Nucleus accumbens (tissue), 56 donors: ENCODE results near the gene BRAF.
A peak's percentile ranks its signal among the peaks of the same experiment; 100 is the strongest.
"Not testable (repeated sequence)": the region's sequence is repeated elsewhere in the genome, so short reads cannot be mapped to it uniquely, and the experiment has no call there.

Experiments
- DNase-seq, 56 donors: peaks; one replicate each; lab custom pipeline; 2025; lab: John Stamatoyannopoulos, UW

BRAF gene

DNA sequence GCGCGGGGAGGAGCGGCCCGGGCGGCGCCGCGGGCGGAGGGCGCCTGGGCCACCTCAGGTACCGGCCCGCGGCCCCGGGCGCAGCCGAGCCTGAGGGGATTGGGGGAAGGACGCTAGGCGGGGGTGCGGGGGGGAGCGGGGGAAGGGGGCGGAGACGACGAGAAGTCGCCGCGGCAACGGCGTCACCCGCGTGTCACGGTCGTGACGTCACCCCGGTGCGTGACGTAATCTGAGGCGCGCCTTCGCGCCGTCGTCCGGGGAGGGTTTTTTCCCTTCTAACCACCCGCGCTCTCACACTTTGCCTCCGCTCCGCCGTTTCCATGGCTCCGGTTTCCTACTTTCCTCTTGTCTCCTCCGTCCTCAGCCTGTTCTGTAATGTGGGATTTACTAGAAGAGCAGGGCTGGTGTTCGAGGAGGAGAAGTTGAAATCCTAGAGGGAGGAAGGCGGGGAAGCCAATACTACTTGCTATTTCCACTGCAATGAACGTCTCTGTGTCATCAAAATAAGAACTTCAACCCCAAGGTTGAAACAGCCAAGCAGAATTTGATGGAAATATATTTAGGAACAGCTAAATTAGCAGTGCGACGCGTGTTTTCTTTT, at the start of gene BRAF:
TSS of gene BRAF (minus strand) at position 109 of the 601 bp plus-strand sequence. CDS start 226 bp downstream, outside the sequence.
- DNase-seq: peak in 55 of 56 donors; percentile 33 to 93 (median 85)

DNA sequence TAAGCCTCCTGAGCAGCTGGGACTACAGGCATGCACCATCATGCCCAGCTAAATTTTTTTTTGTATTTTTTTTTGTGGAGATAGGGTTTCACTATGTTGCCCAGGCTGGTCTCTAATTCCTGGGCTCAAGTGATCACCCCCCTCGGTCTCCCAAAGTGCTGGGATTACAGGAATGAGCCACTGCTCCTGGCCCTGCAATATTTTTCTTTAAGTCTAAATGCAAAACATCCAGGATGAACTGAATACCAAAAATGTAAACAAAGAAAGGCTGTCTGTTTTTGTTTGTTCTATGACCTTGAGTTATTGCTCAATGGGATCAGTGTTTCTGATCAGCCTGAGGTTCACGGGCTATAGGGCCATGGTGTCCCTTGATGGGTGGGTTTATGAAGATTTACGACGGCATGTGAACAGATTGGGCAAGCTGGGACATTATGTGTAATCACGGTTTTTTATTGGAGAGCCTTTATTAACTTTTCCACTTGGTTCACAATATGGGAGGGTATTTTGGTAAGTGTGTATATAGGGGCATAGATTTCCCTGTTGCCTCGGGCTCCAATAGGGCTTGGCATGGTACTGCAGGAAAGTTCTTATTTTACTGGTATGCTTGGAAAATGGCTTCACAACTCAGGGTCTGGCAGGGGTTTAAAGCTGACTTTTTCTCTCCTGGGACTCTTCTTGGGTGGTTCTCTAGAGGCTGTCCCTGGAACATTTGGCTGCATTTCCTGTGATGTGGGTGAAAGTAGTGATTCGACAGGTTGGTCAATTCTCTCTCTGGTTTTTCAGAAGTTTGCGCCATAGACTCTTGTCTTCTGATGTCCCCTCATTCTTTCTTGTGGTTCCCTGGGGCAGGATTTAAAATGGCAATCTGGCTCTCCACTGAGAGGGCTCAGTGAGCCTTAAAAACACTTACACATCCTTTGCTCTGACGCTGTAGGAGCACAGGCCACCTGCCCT, 48.4 kb upstream of the BRAF start:
- no peak for DNase-seq

DNA sequence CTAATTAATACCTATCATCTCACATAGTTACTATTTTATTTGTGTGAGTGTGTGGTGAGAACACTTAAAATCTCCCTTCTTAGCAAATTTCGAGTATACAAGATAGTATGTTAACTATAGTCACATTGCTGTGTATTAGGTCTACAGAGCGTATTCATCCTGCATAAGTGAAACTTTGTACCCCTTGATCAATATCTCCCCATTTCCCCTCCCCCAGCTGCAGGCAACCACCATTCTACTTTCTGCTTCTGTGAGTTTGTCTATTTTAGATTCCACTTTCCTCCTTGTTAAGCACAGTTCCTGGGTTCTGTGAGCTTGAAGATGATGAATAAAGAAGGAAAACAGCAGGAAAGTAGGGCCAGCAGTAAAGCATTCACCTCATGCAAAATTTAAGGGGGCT, 47.6 kb upstream of the BRAF start:
- DNase-seq: no peak

DNA sequence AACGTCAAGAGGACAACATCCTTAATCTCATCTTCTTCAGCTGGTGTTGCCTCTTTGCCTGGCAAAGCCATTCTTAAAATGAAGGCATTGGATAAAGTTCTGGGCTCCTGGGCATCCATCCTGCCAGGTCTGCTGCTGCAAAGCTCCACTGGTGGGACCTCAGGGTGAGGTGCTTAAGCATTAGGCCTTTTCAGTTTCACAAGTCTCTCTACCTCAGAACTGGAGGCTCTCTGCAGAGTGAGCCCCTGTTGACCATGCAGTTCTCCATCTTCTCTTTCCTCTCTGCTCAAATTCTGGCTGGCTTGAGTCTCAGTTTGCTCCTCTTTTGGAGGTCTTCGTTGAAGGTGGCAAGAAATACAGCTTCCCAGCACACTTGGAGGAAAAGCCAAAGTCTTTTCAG, 42.7 kb upstream of the BRAF start:
- no peak for DNase-seq

DNA sequence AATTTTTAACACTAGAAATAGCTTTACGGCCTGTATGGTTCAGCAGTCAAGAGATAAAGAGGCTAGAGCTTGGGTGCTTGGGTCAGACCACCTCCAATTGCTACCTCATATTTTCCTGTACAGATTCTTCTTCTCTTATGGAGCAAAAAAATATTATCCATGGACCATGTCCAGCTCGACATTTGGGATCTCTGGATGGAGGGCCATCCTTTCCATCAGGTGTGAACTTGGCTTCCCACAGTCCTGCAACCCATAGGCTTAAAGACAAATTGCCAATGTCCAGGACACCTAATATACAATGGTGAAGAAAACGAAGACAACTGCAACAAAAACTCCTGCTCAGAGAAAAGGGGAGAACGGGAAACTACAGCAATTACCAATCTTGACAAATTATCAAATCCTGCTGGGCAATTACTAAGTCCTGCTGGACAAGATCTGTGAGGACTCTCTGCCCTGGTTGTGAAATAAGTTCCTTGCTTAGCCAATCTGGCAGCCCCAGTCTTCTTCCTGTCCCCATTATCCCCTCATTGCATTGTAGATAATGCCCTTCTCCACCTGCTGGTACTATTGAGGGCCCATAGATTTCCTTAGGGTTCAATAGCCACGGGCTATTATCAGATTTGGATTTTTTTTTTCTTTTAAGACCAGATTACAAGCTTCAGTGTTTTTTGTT, 42.0 kb upstream of the BRAF start:
- DNase-seq: no peak

DNA sequence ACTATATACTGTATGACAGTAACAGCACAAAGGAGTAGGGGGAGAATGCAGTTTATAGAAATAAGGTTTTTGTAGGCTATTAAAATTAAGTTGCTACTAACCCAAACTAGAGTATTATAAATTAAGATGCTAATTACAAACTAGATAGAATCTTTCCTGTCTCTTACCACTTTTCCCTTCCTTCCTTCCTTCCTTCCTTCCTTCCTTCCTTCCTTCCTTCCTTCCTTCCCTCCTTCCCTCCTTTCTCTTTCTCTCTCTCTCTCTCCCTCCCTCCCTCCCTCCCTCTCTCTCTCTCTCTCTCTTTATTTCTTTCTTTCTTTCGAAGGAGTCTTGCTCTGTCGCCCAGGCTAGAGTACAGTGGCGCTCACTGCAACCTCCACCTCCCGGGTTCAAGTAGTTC, 36.4 kb upstream of the BRAF start:
- DNase-seq: no peak

DNA sequence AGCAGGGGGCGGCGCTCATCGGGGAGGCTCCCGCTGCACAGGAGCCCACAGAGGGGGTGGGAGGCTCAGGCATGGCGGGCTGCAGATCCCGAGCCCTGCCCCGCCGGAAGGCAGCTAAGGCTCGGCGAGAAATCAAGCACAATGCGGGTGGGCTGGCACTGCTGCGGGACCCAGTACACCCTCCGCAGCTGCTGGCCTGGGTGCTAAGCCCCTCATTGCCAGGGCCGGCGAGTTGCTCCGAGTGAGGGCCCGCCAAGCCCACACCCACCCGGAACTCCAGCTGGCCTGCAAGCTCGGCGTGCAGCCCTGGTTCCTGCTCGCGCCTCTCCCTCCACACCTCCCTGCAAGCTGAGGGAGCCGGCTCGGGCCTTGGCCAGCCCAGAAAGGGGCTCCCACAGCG, 32.3 kb upstream of the BRAF start:
- DNase-seq: not testable (repeated sequence)

DNA sequence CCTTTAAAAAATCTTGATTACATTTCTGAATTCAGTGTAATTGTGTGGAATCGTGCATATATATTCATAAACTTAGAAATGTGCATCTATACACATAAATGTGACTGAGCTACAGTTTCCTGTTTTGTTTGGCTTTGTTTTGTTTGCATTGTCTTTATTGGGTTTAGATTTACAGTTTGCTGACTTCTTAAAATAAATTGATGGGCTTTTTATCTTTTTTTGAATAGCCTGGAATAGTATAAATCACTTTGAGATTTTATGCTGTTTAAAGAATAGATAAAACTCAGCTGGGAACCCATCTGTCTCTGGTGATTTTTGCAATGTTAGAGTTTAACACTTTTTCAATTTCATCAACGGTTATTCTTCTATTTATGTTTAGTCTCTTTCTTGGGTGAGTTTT, 21.2 kb upstream of the BRAF start:
- no peak for DNase-seq

DNA sequence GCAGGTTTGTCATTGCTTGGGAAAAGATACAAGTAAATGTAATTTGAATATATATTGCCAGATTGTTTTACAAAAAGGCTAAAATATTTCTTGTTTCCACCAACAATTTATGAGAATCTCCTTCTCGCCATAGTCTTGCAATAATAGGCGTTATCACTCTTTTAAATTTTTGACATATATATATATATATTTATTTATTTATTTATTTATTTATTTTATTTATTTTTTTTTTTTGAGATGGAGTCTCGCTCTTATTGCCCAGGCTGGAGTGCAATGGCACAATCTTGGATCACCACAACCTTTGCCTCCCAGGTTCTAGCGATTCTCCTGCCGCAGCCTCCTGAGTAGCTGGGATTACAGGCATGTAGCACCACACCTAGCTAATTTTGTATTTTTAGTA, 17.5 kb upstream of the BRAF start:
- DNase-seq: not testable (repeated sequence)

DNA sequence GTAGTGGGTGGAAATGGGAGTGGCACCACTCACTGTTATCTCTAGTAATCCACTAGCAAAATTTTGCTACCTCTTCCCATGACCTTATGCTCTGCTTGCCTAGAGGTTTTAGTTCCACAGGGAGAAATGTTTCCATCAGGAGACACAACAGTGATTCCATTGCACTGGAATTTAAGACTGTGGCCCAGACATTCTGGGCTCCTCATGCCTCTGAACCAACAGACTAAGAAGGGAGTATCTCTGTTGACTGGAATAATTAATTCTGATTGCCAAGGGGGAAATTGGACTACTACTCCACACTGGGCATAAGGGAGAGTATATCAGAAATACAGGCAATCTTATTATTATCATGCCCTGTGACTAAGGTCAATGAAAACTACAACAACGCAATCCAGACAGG, 16.2 kb upstream of the BRAF start:
- no peak for DNase-seq

DNA sequence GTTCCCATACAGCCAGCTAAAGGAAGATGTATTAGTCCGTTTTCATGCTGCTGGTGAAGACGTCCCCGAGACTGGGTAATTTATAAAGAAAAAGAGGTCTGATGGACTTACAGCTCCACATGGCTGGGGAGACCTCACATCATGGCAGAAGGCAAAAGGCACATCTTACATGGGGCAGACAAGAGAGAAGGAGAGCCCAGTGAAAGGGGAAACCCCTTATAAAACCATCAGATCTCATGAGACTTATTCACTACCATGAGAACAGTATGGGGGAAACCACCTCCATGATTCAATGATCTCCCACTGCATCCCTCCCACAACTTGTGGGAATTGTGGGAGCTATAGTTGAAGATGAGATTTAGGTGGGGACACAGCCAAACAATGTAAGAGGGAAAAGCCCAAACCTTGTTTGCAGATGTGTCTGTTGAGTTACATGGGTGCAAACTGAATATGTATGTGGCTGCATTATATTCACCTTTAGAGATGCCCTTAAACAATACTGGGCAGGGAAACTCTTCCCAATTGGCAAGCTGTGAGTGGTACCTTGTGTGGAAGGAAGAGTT, 13.1 kb upstream of the BRAF start:
- DNase-seq: no peak

DNA sequence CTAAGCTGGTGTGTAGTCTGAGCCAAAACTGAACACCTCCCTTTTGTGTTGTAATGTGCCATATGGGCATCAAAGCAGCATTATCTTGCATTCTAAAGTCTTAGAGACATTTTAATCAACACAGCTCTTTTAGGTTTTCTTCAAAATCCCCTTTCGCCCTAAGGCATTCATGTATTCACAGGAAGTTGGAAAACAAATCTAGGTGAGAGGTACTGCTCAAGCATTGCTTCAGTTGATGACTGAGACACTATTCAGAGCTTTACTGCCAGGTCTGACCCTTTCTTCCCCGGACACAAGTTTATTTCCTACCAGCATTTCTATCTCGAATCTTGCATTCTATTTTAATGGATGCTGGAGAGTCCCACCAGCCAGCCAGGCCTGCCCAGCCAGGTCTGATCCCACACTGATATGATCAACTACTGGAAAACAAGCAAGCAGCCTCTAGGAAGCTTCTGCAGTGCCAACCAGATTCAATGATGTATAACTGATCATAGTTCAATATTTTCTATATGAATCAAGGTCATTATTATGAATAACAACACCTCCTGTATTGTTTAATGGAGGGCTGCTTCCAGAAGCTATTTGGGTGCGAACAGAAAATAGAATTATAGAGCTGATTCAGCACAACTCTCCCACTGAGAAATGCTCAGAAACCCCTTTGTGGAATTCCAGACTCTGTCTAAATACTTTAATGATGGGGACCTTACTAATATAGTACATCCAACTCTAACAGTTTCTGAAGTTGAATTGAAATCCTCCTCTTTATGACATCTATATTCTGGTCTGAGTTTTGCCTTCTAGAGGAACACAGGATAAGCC, 4.0 kb upstream of the BRAF start:
- no peak for DNase-seq

DNA sequence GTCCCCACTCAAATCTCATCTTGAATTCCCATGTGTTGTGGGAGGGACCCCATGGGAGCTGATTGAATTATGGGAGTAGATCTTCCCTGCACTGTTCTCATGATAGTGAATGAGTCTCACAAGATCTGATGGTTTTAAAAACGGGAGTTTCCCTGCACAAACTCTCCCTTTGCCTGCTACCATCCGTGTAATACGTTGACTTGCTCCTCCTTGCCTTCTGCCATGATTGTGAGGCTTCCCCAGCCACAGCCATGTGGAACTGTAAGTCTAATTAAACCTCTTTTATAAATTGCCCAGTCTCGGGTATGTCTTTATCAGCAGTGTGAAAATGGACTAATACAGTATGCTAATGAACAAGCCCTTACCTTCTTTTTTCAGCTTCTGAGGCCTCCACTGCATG, 3.2 kb upstream of the BRAF start:
- DNase-seq: not testable (repeated sequence)

DNA sequence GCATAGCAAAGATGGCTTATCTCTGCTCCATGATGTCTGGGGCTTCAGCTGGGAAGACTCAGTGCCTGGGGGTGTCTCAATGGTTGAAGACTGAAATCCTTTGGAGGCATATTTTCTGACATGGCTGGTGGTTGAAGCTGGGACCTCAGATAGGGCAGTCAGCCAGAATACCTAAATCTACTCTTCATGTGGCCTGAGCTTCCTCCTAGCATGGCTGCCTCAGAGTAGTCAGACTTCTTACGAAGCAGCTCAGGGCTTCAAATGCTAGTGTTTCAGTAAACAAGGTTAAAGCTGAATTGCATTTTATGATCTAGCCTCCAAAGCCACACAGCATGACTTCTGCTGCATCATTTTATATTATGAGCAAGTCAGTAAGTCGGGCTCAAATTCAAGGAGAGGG, 2.6 kb upstream of the BRAF start:
- DNase-seq: no peak

DNA sequence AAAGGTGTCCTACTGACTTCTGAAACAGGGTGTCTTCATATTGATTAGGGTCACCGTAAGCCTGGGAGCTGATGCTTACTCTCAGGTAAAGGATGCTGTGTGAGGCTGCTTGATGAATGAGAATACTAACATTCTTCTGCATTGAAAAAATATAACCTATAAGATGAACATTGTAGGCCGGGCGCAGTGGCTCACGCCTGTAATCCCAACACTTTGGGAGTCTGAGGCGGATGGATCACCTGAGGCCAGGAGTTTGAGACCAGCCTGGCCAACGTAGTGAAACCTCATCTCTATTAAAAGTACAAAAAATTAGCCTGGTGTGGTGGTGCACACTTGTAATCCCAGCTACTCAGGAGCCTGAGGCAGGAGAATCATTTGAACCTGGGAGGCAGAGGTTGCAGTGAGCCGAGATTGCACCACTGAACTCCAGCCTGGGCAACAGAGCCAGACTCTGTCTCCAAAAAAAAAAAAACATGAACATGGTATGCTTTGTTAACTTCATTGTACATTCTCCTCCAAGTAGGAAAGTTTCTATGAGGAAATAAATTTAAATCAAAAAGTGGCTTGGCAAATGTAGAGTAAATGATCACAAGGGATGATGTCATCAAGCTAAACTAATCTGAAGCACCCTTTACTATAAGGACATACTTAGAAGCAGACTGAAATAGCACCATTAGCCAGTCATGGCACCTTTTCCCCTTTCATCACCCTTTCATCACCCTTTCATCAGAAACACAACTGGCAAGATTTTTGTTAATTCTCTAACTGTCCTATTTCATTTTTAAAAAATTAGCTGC, 1.5 kb upstream of the BRAF start:
- no peak for DNase-seq

DNA sequence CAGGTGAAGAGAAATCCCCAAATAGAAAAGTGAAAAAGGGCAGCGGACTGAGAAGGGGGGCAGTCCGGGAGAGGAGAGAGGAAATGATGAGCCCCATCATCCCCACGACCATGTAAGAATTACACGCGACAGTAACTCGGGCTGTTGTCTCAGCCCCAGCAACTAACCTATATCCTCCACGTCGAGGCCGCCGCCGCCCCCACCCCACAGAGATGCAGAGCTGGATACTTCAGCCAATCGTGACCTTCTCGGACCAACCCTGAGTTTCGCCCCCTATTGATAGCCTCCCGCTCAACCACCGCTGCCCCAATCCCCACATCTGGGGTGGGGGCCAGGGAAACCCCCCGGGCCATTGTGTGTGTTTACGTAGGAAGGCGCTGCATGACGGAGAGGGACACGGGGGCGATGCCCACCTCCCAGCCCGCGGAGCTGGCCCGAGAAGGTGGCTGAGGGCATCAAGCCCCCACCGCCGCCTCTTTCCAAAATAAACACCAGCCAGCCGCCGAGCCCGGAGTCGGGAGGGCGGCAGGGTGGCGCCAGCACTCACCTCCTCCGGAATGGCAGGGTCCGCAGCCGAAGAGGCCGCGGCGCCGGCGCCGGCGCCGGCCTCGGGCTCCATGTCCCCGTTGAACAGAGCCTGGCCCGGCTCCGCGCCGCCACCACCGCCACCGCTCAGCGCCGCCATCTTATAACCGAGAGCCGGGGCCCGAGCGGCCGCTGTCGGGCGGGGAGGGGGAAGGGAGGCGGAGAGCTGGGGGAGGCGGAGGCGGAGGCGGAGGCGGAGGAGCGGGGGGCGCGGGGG, 509 bp downstream of the BRAF start:
- peak in 55 of 56 donors; percentile 2 to 87 (median 78) for DNase-seq

DNA sequence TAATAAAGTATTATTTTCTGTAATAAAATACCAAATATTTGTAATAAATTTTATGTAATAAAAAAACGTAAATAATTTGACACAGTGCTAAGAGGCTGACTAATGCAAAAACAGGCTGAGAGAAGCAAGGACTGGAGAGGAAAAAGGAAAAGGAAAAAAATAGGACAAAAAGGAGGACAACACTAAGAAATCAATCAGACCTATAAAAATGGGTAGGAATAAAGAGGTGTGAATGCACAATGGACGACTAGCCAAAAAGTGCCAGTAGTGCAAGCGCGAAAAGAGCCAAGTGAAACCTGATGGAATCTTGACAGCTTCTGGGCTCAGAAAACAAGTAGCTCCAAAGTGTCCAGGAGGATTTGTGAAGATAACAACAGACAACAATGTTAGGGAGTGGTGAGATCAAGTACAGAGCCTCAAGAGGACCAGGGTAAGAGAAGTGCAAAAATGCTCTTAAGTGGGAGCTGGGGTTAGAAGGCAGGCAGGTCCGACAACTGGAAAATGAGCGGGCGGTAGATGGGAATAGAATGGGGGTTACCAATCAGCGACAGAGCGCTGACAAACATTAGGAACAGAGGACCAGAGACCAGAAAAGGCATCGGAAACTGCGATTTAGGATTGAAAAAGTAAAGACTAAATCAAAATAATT, 1.2 kb downstream of the BRAF start:
- peak in 21 of 56 donors; percentile 5 to 68 (median 28) for DNase-seq
